ENCODE data around the gene BMPER.

Gene BMPER

GRCh38 chr7:33922820-33923219 lies 17.5 kb downstream of the BMPER start:
- H3K27ac ChIP-seq, result no peak overlapping the region
- DNase-seq (ENCODE audit: low read depth, low spot score), result no peak
- H3K9ac ChIP-seq (ENCODE audit: insufficient read length), result no peak overlapping the region
- no peak overlapping the region for H3K4me3 ChIP-seq
- no peaks in the 10 kb centered on the region for H3K9me3 ChIP-seq (ENCODE audit: low read depth, low read length)
- H3K36me3 ChIP-seq (ENCODE audit: insufficient read depth, low read length), result no peaks in the 10 kb centered on the region
- no peak for TF ChIP-seq FOXP2 (optimal IDR thresholded peaks at IDR 0.05; ENCODE audit: control extremely low read depth, extremely low read length, insufficient read depth)
- no peak for TF ChIP-seq EZH2 (IDR thresholded peaks at IDR 0.05)
- no peak for TF ChIP-seq POLR2AphosphoS5 (IDR thresholded peaks at IDR 0.05; ENCODE audit: borderline replicate concordance, low read depth, low read length)

- H3K36me3 ChIP-seq (ENCODE audit: insufficient read depth, low read length), result no peaks in the 10 kb centered on the region
- no peak overlapping the region for H3K27ac ChIP-seq
- H3K9me3 ChIP-seq (ENCODE audit: low read depth, low read length), result no peaks in the 10 kb centered on the region
- no peak for DNase-seq (ENCODE audit: low read depth, low spot score)
- no peak for TF ChIP-seq POLR2AphosphoS5 (IDR thresholded peaks at IDR 0.05; ENCODE audit: borderline replicate concordance, low read depth, low read length)
- TF ChIP-seq FOXP2 (optimal IDR thresholded peaks at IDR 0.05; ENCODE audit: control extremely low read depth, extremely low read length, insufficient read depth), result no peak
- no peak for TF ChIP-seq EZH2 (IDR thresholded peaks at IDR 0.05)
- H3K4me3 ChIP-seq, result no peak overlapping the region
- no peak overlapping the region for H3K9ac ChIP-seq (ENCODE audit: insufficient read length)
Measured at GRCh38 chr7:33923440-33924229, 18.3 kb downstream of the BMPER start.

- Histone ChIP-seq H3K9me3 (ENCODE audit: low read depth, low read length) (no peaks in the 10 kb centered on the region), H3K9ac (ENCODE audit: insufficient read length) (no peak overlapping the region), H3K4me3 (no peak overlapping the region), H3K36me3 (ENCODE audit: insufficient read depth, low read length) (no peaks in the 10 kb centered on the region), H3K27ac (no peak overlapping the region)
- no peak for DNase-seq (ENCODE audit: low read depth, low spot score)
- TF ChIP-seq FOXP2 (optimal IDR thresholded peaks at IDR 0.05; ENCODE audit: control extremely low read depth, extremely low read length, insufficient read depth), result no peak
- no peak for TF ChIP-seq POLR2AphosphoS5 (IDR thresholded peaks at IDR 0.05; ENCODE audit: borderline replicate concordance, low read depth, low read length)
- no peak for TF ChIP-seq EZH2 (IDR thresholded peaks at IDR 0.05)
Measured at GRCh38 chr7:33926535-33926934, 21.2 kb downstream of the BMPER start.

GRCh38 chr7:33928986-33929385 lies 23.6 kb downstream of the BMPER start:
- no peak for DNase-seq (ENCODE audit: low read depth, low spot score)
- Histone ChIP-seq H3K9me3 (ENCODE audit: low read depth, low read length) (no peaks in the 10 kb centered on the region), H3K4me3 (no peak overlapping the region), H3K9ac (ENCODE audit: insufficient read length) (no peak overlapping the region), H3K36me3 (ENCODE audit: insufficient read depth, low read length) (no peaks in the 10 kb centered on the region), H3K27ac (no peak overlapping the region)
- TF ChIP-seq POLR2AphosphoS5 (IDR thresholded peaks at IDR 0.05; ENCODE audit: borderline replicate concordance, low read depth, low read length) (no peak), FOXP2 (optimal IDR thresholded peaks at IDR 0.05; ENCODE audit: control extremely low read depth, extremely low read length, insufficient read depth) (no peak), EZH2 (IDR thresholded peaks at IDR 0.05) (no peak)

- no peaks in the 10 kb centered on the region for H3K36me3 ChIP-seq (ENCODE audit: insufficient read depth, low read length)
- TF ChIP-seq POLR2AphosphoS5 (IDR thresholded peaks at IDR 0.05; ENCODE audit: borderline replicate concordance, low read depth, low read length), result no peak
- no peak for TF ChIP-seq FOXP2 (optimal IDR thresholded peaks at IDR 0.05; ENCODE audit: control extremely low read depth, extremely low read length, insufficient read depth)
- TF ChIP-seq EZH2 (IDR thresholded peaks at IDR 0.05), result no peak
- H3K9ac ChIP-seq (ENCODE audit: insufficient read length), result no peak overlapping the region
- no peak for DNase-seq (ENCODE audit: low read depth, low spot score)
- H3K9me3 ChIP-seq (ENCODE audit: low read depth, low read length), result no peaks in the 10 kb centered on the region
- H3K27ac ChIP-seq, result no peak overlapping the region
- no peak overlapping the region for H3K4me3 ChIP-seq
Measured at GRCh38 chr7:33932221-33932620, 26.9 kb downstream of the BMPER start.

- peak; percentile 83 for DNase-seq (ENCODE audit: low read depth, low spot score)
- H3K4me3 ChIP-seq, result peak overlapping the region; percentile 63
- TF ChIP-seq POLR2AphosphoS5 (IDR thresholded peaks at IDR 0.05; ENCODE audit: borderline replicate concordance, low read depth, low read length) (no peak), EZH2 (IDR thresholded peaks at IDR 0.05) (no peak), FOXP2 (optimal IDR thresholded peaks at IDR 0.05; ENCODE audit: control extremely low read depth, extremely low read length, insufficient read depth) (peak; percentile 66)
- no peak overlapping the region for H3K9ac ChIP-seq (ENCODE audit: insufficient read length)
- peak overlapping the region; percentile 77; the same call in 1 of the 2 replicates for H3K27ac ChIP-seq
- no peaks in the 10 kb centered on the region for H3K9me3 ChIP-seq (ENCODE audit: low read depth, low read length)
- no peaks in the 10 kb centered on the region for H3K36me3 ChIP-seq (ENCODE audit: insufficient read depth, low read length)
Measured at GRCh38 chr7:33932832-33933468, 27.6 kb downstream of the BMPER start.

GRCh38 chr7:33933611-33934281 lies 28.4 kb downstream of the BMPER start:
- no peaks in the 10 kb centered on the region for H3K9me3 ChIP-seq (ENCODE audit: low read depth, low read length)
- peak overlapping the region; percentile 77; the same call in 1 of the 2 replicates for H3K27ac ChIP-seq
- no peak for DNase-seq (ENCODE audit: low read depth, low spot score)
- H3K9ac ChIP-seq (ENCODE audit: insufficient read length), result no peak overlapping the region
- no peaks in the 10 kb centered on the region for H3K36me3 ChIP-seq (ENCODE audit: insufficient read depth, low read length)
- no peak for TF ChIP-seq EZH2 (IDR thresholded peaks at IDR 0.05)
- no peak for TF ChIP-seq FOXP2 (optimal IDR thresholded peaks at IDR 0.05; ENCODE audit: control extremely low read depth, extremely low read length, insufficient read depth)
- peak overlapping the region; percentile 63 for H3K4me3 ChIP-seq

- Histone ChIP-seq H3K9ac (ENCODE audit: insufficient read length) (no peak overlapping the region), H3K9me3 (ENCODE audit: low read depth, low read length) (no peaks in the 10 kb centered on the region), H3K36me3 (ENCODE audit: insufficient read depth, low read length) (no peaks in the 10 kb centered on the region), H3K4me3 (no peak overlapping the region), H3K27ac (peak overlapping the region; percentile 77; the same call in 1 of the 2 replicates)
- TF ChIP-seq FOXP2 (optimal IDR thresholded peaks at IDR 0.05; ENCODE audit: control extremely low read depth, extremely low read length, insufficient read depth), result no peak
- no peak for DNase-seq (ENCODE audit: low read depth, low spot score)
Measured at GRCh38 chr7:33934391-33934790, 29.1 kb downstream of the BMPER start.

Measured in SK-N-MC (cell line).